ENCODE results near the gene FAM131C.

The FAM131C gene

DNA sequence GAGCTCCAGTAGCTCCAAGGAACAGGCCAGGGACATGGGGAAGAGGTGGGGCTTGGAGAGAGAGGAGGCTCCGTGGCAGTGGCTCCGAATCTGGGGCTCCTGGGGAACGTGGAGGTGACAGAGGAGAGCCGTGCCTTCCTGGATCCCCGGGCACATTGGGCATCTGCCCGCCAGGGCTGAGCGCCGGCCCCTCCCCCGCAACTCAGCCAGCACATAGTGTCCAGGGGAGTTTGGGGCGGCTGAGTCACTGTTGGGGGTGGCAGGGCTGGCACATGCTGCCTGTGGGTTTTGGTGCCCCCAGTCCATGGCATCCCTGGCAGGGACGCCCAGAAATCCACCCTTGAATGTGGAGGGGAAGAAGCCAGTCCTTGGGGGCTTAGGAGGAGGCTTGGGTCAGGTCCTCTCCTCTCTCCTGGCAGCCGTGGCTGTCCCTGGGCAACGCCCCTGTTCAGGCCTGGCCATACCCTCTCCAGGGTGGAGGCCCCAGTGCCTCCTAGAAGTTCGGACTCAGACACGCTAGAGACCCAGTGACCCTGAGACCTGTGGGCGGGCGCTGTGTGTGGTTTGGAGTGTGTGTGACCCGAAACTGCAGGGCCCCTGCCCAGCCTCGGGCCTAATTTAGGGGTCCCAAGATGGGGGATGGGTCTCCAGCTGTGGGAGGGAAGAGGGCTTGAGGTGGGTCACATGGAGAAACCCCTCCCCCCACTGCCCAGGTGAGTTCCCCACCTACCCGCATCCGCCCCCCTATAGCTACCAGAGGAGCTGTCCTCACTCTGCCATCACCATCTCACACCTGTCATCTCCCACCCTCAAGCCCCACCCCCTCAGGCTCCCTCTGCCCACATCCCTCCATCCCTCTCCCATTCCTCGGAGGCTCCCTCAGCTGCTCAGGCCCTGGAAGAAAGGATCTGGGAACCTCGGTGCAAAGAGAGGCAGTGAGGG lies 57.2 kb downstream of the FAM131C start:
- DNase-seq (no peak), ATAC-seq (no peak)

DNA sequence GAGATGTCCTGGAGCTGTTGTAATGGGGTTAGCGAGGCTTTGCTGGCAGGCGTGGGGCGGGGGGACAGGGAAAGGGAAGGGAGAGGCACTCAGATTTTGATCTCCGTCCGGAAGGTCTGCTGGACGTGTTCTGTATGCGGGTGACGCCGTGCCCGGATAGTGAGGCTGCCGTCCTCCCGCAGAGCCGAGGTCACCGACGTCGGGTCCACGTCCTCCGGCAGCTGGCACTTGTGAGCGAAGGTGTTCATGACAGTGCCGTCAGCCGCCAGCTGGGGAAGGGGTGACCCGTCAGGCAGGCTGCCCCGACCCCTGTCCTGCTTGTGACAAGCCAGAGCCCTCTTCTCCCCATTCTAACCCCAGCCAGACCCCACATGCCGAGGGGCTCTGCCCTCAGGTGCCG lies 58.0 kb downstream of the FAM131C start:
- DNase-seq (no peak), ATAC-seq (no peak)

DNA sequence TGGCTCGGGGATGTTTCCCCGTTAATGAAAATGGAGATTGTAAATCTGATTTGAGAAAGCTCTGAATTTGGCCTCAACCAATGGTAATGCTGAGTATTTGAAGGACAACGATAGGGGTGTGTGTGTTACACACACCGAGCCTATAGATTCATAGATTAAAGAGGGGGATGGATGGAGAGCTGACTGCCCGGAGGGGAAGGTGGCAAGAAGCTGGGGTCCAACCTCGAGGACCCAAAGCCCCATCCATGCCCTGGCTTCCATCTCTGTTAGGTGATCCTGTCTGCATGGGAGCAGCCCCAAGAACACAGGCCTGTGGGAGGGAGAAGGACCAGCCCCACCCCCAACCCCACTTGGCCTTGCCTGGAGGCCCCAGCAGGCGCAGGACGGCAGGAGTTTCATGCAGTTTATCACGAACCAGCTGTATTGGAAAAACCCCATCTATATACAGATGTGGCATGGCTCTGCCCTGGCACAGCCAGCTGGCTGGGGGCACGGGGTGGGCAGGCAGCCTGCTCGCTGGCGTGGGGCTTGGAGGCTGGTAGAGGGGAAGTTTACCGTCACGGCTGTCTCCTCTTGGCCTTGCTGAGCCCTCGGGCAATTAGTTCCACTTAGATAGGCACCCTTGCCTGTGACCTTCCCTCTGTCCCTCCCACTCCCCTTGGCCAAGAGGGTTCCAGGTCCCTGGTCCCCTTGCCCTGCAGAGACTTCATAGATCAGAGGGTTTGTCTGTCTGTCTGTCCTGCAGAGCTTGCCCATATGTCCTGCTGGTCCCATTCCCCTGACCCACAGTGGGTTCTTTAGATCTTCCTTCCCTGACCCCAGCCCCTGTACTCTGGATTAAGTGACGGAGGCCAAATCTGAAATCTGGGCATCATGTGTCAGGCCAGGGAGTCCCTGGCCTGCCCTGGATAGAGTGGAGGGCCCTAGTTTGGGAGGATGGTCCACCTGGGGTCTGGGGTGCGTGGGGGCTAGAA lies 58.7 kb downstream of the FAM131C start:
- no peak for ATAC-seq

DNA sequence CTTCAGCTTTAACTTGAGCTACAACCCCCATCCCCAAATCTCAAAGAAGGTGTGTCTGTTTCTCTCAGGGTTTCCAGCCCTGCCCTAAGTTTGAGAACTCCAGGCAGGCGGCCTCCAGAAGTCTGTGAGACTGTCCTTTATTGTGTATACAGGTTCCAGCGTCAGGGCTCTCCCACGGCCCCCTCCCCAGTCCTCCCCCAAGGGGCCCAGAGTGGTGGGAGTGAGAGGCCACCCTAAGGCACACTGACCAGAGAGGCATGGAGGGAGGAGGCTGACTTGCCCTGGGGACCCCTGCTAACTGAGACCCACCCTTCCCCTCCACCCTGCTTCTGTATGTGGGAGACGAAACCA lies 59.6 kb downstream of the FAM131C start:
- ATAC-seq (no peak), DNase-seq (no peak)

More for the DNA sequence above, 58.7 kb downstream of the FAM131C start:
- DNase-seq, result peak; percentile 25

DNA sequence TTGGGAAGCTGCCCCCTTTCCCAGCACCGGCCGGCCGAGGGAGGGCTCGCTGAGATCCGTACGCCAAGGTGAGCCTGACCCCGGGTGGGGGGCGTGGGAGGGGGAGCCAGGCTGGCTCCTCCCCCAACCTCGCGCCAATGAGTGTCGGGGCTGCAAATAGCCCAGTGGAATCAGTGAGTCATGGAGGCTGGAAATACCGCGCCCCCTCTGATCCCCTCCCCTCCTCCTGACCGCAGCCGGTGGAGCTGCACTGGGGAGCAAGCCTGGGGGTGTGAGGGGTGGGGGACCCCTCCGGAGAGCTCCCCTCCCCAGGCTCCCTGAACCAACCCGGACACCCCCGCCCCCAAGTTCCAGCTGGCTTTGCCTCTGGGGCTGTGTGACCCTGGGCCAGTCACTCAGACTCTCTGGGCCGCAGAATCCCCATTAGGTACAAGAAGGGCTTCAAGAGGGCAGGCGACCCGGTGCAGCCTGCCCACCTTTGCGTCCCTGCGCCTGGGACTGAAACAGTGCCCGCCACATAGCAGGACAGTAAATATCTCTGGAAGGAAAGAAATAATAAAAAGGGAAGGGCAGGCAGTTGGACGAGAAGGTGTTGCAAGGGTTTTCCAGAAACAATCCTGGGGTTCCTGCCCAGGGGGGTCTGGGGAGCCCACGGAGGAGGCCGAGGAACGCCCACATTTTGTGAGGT lies 60.1 kb downstream of the FAM131C start:
- peak; percentile 73 for DNase-seq
- ATAC-seq, result peak; percentile 69

DNA sequence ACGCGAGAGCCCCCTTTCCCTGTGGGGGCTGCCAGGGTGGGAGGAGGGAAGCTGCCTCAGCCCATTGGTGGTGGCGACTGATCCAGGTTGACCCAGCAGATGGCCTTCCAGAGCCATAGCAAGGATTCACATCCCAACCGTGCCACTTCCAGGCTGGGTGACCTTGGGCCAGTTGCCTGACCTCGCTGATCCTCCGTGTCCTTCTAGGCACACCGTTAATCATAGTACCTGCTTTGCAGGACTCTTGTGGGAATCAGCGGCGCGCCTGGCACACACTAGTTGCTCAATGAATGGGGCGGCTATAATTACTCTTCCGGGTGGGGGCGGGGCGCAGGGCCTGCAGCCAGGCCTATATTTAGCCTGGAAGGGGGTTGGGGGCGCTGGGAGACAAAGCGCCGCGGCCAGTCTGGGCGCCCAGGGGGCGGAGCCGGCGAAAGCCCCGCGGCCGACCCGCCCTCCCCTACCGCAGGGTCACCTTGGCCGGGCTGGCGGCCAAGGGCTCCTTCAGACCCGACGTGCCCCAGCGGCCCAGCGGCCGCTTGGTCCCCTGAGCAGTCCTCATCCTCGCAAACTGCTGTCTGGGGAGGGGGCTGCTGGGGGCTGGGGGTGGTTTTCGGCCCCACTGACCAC lies 60.7 kb downstream of the FAM131C start:
- peak; percentile 61 for DNase-seq
- ATAC-seq, result peak; percentile 44

DNA sequence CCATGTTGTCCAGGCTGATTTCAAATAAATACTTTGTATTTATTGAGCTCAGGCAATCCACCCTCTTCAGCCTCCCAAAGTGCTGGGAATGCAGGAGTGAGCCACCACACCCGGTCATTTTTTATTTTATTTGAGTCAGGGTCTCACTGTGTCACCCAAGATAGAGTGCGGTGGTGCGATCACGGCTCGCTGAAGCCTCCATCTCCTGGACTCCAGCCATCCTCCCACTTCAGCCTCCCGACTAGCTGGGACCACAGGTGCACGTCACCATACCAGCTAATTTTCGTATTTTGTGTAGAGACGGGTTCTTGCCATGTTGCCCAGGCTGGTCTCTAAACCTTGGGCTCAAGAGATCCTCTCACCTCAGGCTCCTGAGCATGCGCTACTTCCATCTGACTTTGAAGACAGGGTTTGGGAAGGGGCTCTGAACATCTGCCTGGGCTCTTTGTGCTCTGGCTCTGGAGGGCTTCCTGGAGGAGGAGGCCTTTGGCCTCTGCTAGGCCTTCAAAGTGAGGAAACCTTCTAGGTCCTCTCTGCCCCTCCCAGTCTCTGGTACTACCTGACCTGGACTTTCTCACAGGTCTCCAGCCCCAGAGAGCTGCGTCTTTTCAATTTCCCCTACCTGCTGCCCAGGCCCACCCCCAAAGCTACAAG lies 61.4 kb downstream of the FAM131C start:
- DNase-seq (no peak), ATAC-seq (no peak)

DNA sequence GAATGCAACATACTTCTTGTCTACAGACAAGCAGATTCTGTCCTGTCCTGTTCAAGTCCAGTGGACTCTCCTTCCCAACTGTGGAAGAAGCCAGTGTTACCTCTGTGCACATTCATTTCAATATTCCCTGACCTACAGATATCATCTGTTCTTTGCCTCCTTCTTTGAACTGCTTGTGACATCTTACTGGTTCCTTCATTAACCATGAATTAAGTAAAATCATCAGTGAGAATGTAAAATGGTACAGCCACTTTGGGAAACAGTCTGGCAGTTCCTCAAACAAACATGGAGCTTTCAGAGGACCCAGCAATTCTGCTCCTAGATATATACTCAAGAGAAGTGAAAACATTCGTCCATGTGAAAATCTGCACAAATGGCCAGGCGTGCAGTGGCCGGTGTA lies 62.6 kb downstream of the FAM131C start:
- ATAC-seq, result no peak
- no peak for DNase-seq

DNA sequence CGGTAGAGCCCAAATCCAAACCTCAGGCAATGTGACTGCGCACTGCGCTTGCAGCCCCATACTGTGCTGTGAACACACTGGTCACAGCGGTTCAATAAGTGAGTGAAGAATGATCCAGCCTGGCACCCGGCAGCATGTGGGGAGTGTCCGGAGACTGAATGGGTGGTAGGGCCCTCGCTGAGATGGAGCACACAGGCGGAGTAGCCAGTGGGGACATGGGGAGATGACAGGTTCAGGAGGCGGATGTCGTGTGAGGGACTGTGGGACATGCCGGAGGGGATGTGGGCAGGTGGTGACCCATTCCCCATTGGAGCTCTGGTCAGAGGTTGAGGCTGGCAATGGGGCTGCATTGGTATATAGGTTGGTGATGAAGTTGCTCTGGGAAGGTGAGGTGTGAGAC lies 63.8 kb downstream of the FAM131C start:
- ATAC-seq (no peak), DNase-seq (no peak)

DNA sequence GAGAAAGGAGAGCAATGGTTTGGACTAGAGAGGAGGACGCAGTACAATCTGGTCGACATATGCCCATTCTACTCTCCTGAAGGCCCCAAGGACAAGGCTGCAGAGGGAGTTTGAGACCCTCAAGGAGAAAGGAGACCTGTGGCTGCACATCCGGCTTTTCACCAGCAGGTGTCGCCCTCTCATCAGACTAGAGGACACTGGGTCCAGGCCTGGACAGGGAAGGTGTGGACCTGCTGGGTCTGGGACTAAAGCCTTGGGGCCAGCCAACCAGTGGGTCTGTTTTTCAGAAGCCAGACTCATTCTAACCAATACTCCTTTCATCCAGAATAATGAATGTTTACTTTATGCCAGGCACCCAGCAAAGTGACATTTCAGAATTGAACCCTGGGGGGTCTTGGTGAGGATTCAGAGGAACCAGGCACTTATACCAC lies 64.4 kb downstream of the FAM131C start:
- no peak for ATAC-seq

More for the DNA sequence above, 64.4 kb downstream of the FAM131C start:
- peak; percentile 83 for DNase-seq
